HTERT RPE-1 (cell line): ENCODE results near the gene SNRNP25.

Experiments used
- in situ Hi-C: fragments of 300-500 bp; cut with MboI; formaldehyde crosslinking; loops from 4 replicates; pipeline ENCODE4 v1.14.3; 2020; ENCODE audit warnings: low sequenced_read_pairs

SNRNP25 gene

DNA sequence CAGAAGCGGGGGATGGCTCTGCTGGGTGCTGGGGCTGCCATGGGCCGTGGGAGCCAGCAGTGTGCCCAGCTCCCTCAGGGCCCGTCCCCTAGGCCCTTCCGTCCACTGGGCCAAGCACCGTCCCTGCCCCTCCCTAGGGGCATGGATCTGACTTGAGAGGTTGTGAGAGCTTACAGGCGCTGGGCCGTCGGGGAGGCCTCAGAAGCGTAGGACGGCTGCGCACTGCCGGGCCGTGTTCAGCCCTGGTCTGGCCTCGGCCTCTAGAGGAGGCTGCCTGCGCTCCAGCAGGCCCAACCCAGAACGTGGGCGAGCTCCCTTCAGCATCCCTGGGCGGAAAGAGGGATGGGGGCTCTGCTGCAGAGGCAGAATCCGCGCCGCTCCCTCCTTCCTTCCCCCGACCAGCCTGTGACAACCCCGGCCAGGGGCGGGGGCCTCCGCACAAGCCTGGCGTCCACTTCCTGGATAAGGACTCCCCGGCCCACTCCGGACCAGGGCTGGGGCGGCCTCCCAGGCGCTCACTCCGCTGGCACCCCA lies 23.7 kb downstream of the SNRNP25 start:
- in situ Hi-C loops, result no loop called here

DNA sequence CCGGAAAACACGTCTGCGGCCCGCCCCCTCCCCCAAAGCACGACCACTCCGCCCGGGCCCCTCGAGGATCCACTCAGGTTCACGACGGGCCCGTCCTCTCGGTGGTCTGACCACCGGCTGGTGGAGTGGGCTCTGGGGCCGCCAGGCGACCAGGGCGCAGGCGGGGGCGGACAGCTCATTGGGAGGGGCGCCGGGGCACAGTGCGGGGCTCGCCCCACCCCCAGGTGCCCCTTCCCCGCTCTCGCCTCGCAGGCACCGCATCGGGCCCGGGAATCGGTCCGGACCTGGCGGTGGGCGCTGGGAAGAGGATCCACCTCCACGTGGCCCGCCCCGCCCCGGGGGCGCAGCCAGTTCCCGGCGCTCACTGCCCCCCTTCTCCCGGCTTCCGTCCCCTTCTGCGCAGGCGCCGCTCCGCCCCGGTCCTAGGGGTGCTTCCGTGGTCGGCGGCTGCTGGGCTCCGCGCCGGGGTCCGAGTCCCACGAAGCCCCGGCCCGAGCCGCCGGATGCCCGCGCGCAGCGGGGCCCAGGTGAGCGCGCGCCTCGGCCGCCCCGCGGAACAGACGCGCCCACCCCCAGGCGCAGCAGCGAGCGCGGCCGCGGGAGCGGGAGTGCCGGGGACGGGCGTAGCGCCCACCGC lies 24.3 kb downstream of the SNRNP25 start, which contains the start of gene MPG:
Gene MPG, plus strand, starts transcription at position 419 of the 637 bp plus-strand sequence. Its CDS starts 85 bp downstream, at position 504.
- in situ Hi-C loops, result no loop called here

DNA sequence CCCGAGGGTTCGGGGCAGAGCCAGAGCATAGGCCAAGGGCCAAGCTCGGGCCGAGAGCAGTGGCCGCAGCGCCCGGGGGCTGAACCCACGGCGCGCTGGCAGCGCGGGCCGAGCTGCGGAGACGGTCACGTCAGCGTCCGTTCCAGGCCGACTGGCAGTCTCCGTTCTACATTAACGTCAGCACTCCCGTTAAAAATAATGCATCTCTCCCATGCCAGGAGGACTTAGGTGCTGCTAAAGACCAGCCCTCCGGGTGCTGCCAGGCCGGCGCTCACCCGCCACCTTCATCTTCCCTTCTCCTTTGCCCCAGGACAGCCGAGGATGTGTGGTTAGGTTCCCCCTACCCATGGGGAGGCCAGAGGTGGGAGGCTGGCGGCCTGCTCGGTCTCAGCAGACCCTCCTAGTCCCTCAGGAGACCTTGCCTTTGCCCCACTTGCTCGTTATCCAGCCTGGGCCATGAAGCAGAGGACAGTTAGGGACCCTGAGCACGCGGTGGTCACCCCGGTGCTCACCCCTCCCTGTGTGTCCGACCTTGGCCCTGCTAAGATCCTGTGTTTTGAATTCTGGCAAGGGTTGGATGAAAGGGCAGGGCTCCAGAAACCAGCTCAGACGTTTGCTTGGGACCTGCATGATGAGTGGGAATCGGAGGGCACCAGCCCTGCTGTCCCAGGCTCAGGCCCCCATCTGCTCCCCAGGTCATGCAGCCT lies 25.0 kb downstream of the SNRNP25 start:
- in situ Hi-C loops, result no loop called here

DNA sequence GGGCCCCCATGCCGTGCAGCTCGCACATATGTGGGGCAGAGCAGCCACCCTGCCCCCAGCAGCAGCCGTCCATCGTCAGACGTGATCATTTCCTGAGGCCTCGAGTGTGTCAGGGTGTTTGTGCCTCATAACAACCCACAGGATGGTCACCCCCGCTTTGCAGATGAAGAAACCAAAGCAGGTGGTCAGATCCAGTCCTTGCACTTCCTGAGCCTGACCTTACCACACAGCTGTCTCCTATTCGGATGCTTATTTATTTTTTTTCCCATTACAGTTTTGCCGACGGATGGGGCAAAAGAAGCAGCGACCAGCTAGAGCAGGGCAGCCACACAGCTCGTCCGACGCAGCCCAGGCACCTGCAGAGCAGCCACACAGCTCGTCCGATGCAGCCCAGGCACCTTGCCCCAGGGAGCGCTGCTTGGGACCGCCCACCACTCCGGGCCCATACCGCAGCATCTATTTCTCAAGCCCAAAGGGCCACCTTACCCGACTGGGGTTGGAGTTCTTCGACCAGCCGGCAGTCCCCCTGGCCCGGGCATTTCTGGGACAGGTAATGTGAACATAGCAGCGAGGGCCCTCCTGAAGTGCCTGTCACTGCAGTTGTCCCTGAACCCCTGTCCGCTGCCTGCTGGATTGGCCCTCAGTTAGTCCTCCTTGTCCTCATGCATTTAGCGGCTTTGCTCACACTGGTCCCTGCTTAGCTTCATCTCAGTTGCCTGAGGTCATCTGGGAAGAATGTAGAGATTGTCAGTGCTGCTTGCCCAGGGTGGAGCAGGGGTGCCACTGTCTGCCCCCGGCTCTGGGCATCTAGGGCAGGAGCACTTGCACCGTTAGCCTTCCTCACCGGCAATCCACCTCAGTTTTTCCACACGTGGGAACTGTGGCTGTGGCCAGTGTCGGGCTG lies 25.8 kb downstream of the SNRNP25 start:
- in situ Hi-C loops, result no loop called here

DNA sequence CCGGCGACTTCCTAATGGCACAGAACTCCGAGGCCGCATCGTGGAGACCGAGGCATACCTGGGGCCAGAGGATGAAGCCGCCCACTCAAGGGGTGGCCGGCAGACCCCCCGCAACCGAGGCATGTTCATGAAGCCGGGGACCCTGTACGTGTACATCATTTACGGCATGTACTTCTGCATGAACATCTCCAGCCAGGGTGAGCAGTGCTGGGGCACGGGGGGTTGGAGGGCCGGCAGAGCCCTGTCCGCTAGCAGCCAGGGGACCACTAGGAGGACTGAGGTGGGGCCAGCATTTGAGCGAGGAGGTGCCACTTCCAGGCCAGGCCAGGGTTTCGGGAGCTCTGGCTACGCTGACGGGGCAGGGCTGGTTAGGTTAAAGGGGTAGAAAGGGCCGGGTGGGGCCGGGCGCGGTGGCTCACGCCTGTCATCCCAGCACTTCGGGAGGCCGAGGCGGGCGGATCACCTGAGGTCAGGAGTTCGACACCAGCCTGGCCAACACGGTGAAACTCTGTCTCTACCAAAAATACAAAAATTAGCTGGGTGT lies 29.5 kb downstream of the SNRNP25 start:
- in situ Hi-C loops, result no loop called here

DNA sequence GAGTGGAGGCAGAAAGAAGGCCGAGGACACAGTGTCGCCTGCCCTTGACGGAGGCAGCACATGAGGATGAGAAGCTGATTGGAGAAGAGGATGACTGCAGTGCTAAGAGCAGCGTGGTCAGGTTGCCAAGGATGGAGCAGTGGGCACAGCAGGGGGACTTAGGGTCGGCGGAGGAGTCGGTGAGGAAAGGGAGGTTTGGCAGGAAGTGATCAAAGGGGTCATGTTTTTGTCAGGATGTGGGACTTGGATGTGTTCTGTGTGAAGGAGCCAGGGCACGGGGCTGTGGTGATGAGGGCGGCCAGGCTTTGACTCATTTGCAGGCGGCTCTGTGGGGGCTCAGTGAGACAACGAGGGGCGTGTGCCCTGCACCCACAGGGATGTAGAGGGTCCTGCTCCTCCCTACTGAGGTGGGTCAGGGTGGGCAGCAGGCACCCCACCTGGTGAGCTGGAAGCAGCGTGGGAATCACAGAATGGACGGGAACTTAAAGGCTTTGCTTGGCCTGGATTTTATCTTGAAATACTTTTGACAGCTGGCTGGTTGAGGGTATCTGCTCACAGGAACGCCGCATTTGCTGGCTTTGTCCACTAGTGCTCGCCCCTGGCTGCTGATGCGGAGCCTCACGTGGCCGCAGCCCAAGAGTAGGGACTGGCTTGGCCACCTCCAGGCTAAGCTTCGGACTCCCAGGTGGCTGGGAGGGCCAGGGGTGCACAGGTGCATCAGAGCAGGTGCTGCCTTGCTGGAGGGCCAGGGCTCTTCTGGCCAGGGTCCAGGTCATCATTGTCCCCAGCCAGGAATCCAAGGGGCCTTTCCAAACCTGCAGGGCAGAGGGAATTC lies 30.4 kb downstream of the SNRNP25 start:
- in situ Hi-C loops, result no loop called here

DNA sequence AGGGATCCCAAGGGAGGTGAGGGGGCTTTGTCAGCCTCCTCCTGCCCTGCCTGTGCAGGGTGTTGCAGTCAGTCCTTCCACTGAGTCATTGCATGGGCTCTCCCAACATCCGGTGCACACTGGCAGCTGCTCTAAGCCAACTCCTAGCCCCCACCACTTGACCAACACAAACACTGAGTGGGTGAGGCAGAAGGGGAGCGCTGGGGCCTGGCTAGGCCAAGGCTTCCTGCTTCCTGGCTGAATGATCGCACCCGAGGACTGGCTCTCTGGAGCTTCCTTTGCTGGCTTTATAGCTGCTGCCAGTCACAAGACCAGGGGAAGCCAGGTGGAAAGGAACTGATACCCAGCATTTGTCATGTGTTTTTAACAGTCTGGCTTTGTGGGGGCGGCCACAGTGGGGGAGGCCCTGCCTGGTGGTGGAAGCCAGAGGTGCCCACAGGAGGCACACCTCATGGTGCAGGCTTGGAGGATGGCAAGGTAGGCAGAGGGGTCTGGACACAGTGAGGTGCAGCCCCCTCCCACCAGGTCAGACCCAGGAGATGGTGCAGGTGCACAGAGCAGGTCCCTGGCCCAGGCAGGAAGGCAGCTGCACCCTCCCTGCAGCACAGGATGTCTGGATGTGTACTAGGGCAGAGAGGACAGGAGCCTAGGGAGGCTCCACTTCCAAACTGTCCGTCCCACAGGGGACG lies 31.2 kb downstream of the SNRNP25 start:
- in situ Hi-C loops, result no loop called here

DNA sequence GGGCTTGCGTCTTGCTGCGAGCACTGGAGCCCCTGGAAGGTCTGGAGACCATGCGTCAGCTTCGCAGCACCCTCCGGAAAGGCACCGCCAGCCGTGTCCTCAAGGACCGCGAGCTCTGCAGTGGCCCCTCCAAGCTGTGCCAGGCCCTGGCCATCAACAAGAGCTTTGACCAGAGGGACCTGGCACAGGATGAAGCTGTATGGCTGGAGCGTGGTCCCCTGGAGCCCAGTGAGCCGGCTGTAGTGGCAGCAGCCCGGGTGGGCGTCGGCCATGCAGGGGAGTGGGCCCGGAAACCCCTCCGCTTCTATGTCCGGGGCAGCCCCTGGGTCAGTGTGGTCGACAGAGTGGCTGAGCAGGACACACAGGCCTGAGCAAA lies 31.8 kb downstream of the SNRNP25 start:
- in situ Hi-C loops, result no loop called here

DNA sequence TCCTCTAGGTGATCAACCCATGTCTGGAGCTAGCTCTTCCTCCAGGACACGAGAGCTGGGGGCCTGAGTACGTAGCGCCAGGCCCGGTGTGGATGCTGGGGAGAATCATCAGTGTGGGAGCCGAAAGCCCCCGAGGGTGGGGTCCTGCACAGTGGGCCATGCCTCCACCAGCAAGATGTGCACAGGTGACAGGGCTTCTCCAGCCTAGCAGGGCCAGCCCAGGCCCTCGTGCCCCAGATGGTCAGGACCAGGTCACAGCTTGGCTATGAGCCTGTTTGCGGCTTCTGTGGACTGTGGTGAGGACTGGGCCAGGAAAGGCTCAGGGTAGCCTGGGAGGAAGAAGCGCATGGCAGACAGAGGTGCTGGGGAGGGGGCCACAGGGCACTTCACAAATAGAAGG lies 32.2 kb downstream of the SNRNP25 start:
- in situ Hi-C loops, result no loop called here

DNA sequence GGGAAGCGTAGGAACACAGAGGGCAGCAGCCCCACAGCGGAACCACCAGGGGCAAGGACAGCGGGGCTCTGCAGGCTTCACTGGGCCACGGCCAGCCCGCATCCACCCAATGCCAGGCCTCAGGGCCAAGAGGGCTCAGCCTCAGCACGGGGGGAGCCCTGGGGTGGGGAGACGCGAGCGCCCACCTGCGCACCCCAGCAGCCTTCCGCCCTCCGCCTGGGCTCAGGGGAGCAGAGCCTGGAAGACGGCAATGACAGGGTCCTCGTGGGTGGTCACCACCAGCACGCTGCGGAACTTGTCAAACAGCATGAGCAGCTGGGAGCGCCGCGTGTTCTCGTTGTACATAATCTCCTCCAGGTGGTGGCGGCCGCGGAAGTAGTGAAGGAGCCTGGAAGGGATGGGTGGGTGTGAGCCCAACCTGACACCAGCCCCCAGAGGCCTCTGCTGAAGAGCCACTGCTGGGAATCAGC lies 32.9 kb downstream of the SNRNP25 start:
- in situ Hi-C loops, result no loop called here

DNA sequence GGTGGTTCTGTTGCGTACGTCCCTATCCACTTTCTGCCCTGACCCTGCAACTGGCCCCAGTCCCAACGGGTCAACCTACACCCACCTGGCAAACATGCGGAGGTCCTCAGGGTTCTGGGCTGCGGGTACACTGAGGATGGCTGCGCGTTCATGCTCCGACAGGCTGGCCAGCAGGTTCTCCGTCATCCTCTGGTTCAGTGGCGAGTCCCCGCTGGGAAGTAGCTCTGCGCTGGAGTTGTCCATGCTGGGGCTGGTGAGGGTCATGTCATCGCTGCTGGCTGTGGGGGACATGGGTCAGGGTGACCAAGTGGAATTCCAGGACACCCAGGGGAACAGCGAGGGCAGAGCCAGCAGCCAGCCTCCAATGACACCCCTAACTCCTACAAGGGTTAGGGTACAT lies 35.0 kb downstream of the SNRNP25 start:
- in situ Hi-C loops, result no loop called here

DNA sequence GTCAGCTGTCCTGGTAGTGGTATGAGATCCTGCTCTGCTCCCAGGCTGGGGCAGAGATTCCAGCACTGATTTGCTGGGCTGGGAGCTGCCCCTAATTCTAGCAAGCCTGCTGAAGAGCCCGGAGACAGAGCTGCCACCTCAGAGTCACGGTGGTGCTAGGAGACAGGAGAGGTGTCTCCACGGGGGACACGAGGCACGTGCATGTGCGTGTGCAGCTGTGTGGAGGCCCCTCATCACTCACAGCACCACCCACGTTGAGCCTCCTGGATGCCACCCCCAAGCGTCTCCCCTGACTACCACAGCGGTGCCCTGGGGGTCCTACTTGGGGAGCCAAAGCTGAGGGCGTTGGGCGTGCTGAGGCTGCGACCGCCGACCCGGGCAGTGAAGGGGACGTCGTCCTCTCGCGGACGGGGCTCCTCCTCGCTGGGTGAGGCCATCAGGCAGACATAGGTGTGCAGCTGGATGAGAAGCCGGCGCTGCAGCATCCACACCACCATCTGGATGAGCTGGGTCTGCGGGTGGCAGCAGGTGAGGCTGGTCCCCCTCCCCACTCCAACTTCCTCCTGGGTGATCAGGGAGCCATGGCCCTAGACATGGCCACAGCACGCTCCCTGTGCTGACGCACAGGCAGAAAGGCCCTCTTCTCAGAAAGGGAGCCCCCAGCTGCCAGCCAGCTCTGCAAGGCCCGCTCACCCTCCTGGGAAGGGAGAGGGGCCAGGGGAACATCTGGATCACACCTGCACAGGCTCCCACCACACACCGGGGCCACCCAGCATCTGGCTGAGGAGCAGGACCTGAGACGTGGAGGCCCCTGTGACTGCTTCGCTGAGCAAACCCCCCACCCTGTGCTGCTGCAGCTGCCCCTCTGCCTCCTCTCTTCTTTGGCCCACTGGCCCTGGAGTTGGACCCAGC lies 36.0 kb downstream of the SNRNP25 start:
- in situ Hi-C loops, result no loop called here

DNA sequence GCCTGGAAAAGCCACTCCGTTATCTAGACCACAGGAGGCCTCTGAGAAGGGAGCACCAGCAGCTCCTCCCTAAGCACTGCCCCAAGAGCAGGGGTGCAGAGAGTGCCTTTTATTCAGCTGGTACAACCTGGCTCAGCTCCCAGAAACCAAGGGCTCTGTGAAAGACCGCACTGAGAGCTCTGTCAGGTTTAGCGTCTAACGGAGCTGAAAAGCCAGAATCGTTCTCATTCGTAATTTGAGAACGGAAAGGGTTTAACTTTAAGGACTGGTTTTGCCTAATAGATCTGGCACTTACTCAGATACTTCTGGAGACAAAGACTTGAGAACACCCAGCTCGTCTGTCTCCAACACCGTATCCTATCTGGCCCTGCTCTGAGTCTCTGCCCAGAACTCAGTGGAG lies 37.9 kb downstream of the SNRNP25 start:
- in situ Hi-C loops, result no loop called here

DNA sequence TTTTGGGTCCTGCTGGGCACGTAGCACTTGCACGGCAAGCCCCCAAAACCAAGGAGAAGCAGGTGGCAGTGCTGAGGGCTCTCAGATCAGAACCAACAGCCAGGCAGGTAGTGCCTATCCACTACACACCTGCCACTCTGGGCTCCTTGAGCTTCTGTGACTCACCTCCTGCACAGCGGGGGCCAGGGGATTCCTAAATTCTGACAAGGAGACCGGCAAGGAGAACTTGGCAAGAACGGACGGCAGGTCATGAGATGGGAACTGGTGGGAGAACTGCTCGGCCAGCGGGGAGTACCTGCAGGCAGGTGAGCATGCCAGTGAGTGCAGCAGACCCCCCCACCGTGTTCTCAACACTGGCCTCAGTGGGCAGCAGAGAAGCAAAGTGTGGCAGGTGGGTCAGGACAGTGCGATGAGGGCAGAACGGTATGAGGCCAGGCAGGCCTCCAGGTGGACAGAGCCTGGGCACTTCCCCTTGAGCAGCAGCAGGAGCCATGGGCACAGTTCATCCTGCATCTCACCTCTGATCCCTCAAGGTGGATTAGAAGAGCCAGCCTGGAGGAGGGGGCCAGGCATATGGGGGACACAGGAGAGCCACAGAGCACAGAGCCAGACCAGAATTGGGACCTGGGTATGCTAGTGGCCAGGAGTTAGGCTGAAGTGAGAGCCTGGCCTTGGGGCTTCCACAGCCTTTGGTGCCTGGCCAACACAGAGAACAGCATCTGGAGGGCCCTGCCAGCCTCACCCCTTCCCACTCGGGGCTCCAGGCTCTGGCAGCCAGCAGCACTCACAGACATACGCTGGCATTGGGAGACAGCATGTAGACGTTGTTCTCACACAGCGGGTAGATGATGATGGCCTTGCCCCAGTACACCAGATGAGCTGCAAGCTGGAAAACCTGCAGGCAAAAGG lies 39.1 kb downstream of the SNRNP25 start:
- in situ Hi-C loops, result no loop called here

DNA sequence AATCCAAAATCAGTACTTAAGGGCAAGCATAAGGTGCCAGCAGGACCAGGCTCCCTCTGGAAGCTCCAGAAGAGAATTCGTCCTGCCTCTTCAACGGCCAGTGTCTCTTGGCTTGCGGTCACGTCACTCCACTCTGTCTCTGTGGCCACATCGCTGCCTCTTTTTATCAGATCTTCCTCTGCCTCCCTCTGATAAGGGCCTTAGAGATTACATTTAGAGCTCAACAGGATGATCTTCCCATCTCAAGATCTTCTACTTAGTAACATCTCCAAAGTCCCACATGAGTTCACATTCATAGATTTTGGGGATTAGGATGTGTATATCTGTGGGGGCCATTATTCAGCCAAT lies 41.3 kb downstream of the SNRNP25 start:
- in situ Hi-C loops, result no loop called here

DNA sequence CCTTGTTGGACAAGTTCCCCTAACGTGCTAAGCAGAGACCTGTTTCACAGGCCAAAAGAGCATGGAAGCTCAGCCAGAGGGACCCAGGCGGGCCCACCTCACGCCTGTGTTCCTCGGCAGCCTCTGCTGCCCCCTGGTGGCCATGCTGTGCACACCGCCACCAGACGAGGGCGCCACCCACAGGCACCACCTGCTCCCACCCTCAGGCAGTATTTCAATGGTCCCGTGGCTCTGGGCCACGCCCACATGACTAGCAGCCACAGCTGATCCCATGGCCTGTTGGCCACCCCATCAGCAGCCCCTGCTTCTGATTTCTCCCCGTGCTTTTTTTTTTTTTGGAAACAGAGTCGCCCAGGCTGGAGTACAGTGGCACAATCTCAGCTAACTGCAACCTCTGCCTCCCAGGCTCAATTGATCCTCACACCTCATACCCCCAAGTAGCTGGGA lies 43.3 kb downstream of the SNRNP25 start:
- in situ Hi-C loops, result no loop called here

DNA sequence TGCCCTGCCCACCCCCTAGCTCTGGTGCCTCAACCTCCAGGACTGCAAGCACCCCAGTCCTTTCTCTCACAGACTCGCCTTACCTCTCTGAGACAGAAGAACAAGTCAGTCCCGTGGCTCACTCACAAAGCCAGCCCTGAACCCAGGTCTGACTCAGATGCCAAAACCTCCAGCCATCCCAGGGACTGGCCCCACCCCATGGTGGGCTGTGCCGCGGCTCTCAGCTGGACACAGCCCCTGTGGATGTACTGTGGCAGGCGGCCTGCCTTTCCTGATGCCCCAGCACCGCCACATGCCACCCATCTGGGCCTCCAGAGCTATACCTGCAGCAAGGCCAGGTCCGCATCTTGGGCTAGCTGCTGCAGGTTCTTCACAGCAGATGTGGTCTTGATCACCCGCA lies 44.2 kb downstream of the SNRNP25 start:
- in situ Hi-C loops, result no loop called here

DNA sequence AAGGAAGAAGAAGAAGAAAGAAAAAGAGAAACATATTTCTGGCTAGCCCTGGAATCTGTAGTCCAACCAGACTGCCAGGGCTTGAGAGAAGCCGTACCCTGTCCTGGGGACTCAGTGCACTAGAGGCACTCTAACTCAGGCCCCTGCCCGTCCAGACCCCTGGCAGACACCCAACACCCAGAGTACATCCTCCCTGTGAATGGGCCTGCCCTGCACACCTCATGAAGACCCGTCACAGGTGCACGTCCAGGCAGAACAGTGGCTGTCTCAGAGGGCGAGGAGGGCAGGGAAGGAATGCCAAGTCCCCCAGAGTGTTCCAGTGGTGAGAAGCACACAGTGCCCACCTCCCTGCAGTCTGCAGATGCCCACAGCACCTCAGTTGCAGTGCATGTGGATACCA lies 47.4 kb downstream of the SNRNP25 start:
- in situ Hi-C loops, result no loop called here
